Measurements from ENCODE around the gene UQCRC1.
A peak's percentile ranks its signal among the peaks of the same experiment; 100 is the strongest.

Gene UQCRC1

DNA sequence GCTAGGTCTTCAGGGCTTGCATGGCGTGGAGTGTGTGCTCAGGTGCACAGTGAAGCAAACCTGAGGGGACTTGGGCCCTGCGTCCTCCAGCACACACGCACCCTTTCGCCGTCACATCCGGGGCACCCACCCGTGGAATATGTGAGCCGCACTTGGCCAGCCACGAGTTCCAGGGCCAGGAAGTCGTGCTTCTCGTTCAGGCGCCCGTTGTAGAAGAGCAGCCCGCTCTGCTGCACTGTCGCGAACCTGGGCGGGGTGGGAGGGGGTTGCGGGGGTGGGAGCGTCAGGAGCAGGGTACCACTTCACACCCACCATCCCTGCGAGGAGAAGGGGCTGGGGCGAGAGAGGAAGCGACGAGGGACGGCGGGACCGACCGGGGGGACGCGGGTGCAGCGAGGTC lies 46.2 kb upstream of the UQCRC1 start:
- Histone ChIP-seq H3F3A (ENCODE audit: insufficient read depth, low read length) (no peaks in the 10 kb centered on the region), H3K9ac (ENCODE audit: low read length) (peak overlapping the region; percentile 56), H3K27ac (ENCODE audit: low read depth, low read length, poor library complexity, severe bottlenecking) (peak overlapping the region; percentile 22)

DNA sequence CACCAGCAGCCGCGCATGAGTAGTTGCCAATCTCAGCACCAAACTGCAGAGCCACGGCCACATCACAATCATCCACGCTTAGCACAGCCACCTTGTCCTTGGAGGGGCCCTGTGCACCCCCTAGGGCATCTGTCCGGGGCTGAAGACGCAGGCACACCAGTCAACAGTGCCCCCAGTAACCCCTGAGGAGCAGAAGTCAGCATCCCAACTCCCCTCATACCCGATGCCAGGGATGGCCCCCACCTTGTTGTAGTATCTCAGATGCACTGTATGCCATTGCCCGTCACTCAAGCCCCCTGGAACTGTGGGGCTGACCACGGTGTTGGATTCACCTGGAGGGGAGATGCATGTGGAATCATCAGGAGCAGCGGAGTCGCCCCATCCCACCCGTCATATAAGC lies 45.6 kb upstream of the UQCRC1 start:
- no peak overlapping the region for H2AFZ ChIP-seq (ENCODE audit: low read length)
- peak overlapping the region; percentile 60 for H3K4me2 ChIP-seq (ENCODE audit: low read length)

More for the DNA sequence above, 46.2 kb upstream of the UQCRC1 start:
- H3K9me2 ChIP-seq (ENCODE audit: low read depth, low read length): no peaks in the 10 kb centered on the region
- TF ChIP-seq, protein P1, sequence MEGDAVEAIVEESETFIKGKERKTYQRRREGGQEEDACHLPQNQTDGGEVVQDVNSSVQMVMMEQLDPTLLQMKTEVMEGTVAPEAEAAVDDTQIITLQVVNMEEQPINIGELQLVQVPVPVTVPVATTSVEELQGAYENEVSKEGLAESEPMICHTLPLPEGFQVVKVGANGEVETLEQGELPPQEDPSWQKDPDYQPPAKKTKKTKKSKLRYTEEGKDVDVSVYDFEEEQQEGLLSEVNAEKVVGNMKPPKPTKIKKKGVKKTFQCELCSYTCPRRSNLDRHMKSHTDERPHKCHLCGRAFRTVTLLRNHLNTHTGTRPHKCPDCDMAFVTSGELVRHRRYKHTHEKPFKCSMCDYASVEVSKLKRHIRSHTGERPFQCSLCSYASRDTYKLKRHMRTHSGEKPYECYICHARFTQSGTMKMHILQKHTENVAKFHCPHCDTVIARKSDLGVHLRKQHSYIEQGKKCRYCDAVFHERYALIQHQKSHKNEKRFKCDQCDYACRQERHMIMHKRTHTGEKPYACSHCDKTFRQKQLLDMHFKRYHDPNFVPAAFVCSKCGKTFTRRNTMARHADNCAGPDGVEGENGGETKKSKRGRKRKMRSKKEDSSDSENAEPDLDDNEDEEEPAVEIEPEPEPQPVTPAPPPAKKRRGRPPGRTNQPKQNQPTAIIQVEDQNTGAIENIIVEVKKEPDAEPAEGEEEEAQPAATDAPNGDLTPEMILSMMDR (IDR thresholded peaks at IDR 0.05; ENCODE audit: low read length): no peak
- TF ChIP-seq EZH2 (IDR thresholded peaks at IDR 0.05; ENCODE audit: borderline replicate concordance, low read length): no peak
- H4K20me1 ChIP-seq (ENCODE audit: insufficient read depth, low read length): no peaks in the 10 kb centered on the region
- H3K36me3 ChIP-seq (ENCODE audit: insufficient read depth, low read length): no peaks in the 10 kb centered on the region
- H3K4me3 ChIP-seq (ENCODE audit: low read depth, low read length, poor library complexity, severe bottlenecking): peak overlapping the region; percentile 59
- no peak overlapping the region for H2AFZ ChIP-seq (ENCODE audit: low read length)
- H3K4me2 ChIP-seq (ENCODE audit: low read length): peak overlapping the region; percentile 60
- H3K9me3 ChIP-seq (ENCODE audit: low read length): no peaks in the 10 kb centered on the region
- H3K79me2 ChIP-seq (ENCODE audit: insufficient read depth, low read length): no peaks in the 10 kb centered on the region
- H3K4me1 ChIP-seq (ENCODE audit: insufficient read depth, low read length, severe bottlenecking): peaks cover 16% of the 10 kb centered on the region
- H3K27me3 ChIP-seq (ENCODE audit: insufficient read depth, low read length): no peaks in the 10 kb centered on the region

DNA sequence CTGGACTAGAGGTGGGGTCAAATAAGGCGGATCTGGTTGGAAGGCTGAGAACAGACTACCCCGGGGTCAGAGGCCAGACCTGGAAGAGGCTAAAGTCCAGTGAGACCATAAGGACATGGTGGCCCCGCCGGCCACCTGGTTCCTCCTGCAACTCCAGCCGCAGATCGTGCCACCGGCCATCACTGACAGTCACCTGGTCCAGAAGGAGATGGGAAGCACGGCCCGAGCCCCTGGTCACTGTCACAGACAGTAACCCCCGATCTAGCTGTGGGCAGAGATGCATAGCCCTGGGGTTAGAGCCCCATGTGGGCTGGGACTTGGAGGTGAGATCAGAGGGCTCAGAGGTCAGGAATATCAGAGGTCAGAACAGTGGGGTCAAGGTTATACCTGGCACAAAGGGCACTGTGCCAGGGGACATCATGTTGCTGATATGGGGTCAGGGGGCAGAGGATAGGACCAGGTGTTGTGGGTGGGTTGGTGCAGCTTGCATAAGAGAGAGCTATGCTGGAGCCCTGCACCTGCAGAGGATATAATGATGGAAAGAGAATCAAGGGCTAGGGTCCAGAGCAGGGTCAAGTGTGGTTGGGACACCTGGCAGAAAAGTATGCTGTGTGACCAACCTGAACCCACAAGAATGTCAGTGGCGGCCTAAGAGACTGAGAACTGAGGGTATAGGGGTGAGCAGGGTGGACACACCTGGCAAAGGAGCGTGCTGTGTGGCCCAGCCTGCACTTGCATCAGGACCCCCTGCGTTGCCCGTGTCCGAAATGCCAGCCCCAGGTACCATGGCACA lies 43.7 kb upstream of the UQCRC1 start:
- Histone ChIP-seq H3K27me3 (ENCODE audit: insufficient read depth, low read length) (no peaks in the 10 kb centered on the region), H3K36me3 (ENCODE audit: insufficient read depth, low read length) (no peaks in the 10 kb centered on the region), H3F3A (ENCODE audit: insufficient read depth, low read length) (no peaks in the 10 kb centered on the region), H3K27ac (ENCODE audit: low read depth, low read length, poor library complexity, severe bottlenecking) (no peak overlapping the region), H3K79me2 (ENCODE audit: insufficient read depth, low read length) (no peaks in the 10 kb centered on the region), H2AFZ (ENCODE audit: low read length) (no peak overlapping the region), H3K9ac (ENCODE audit: low read length) (no peak overlapping the region), H3K4me2 (ENCODE audit: low read length) (no peak overlapping the region), H4K20me1 (ENCODE audit: insufficient read depth, low read length) (no peaks in the 10 kb centered on the region), H3K4me1 (ENCODE audit: insufficient read depth, low read length, severe bottlenecking) (peaks cover 16% of the 10 kb centered on the region), H3K9me3 (ENCODE audit: low read length) (no peaks in the 10 kb centered on the region), H3K9me2 (ENCODE audit: low read depth, low read length) (no peaks in the 10 kb centered on the region), H3K4me3 (ENCODE audit: low read depth, low read length, poor library complexity, severe bottlenecking) (no peak overlapping the region)
- no peak for TF ChIP-seq EZH2 (IDR thresholded peaks at IDR 0.05; ENCODE audit: borderline replicate concordance, low read length)
- TF ChIP-seq, protein P1 (IDR thresholded peaks at IDR 0.05; ENCODE audit: low read length): no peak

More for the DNA sequence above, 45.6 kb upstream of the UQCRC1 start:
- H3K4me3 ChIP-seq (ENCODE audit: low read depth, low read length, poor library complexity, severe bottlenecking): peak overlapping the region; percentile 59
- TF ChIP-seq EZH2 (IDR thresholded peaks at IDR 0.05; ENCODE audit: borderline replicate concordance, low read length): no peak
- TF ChIP-seq, protein P1 (IDR thresholded peaks at IDR 0.05; ENCODE audit: low read length): no peak
- H3K79me2 ChIP-seq (ENCODE audit: insufficient read depth, low read length): no peaks in the 10 kb centered on the region
- H3K9ac ChIP-seq (ENCODE audit: low read length): peak overlapping the region; percentile 56; the same call in 1 of the 2 replicates
- H3K4me1 ChIP-seq (ENCODE audit: insufficient read depth, low read length, severe bottlenecking): peaks cover 16% of the 10 kb centered on the region
- H3K27ac ChIP-seq (ENCODE audit: low read depth, low read length, poor library complexity, severe bottlenecking): peak overlapping the region; percentile 22
- H4K20me1 ChIP-seq (ENCODE audit: insufficient read depth, low read length): no peaks in the 10 kb centered on the region
- H3K36me3 ChIP-seq (ENCODE audit: insufficient read depth, low read length): no peaks in the 10 kb centered on the region
- no peaks in the 10 kb centered on the region for H3K27me3 ChIP-seq (ENCODE audit: insufficient read depth, low read length)
- no peaks in the 10 kb centered on the region for H3K9me3 ChIP-seq (ENCODE audit: low read length)
- H3K9me2 ChIP-seq (ENCODE audit: low read depth, low read length): no peaks in the 10 kb centered on the region
- H3F3A ChIP-seq (ENCODE audit: insufficient read depth, low read length): no peaks in the 10 kb centered on the region
